ENCODE results near the gene RSPO3.

- TF ChIP-seq POLR2AphosphoS5 (IDR thresholded peaks at IDR 0.05; ENCODE audit: low read depth, low read length) = no peak
- TF ChIP-seq FOSL1 (IDR thresholded peaks at IDR 0.05; ENCODE audit: low read depth) = no peak
Observed at GRCh38 chr6:127114214-127114760, 4.2 kb upstream of the RSPO3 start.
